GM04503 (cell line): ENCODE measurements around the gene DCAF4.

Source experiments
- DNase-seq: peaks from one replicate; pipeline ENCODE4 v3.0.0-alpha.2; 2012; ENCODE audit warnings: low read depth

DCAF4 gene

GRCh38 chr14:72926292-72927028 is at the start of gene DCAF4:
TSS of gene DCAF4 (plus strand) at chr14:72926464. CDS start at chr14:72937979, 11,515 bp downstream.
- DNase-seq, result peak; percentile 96

GRCh38 chr14:72876710-72877063 is 49.6 kb upstream of the DCAF4 start:
- DNase-seq, result no peak

GRCh38 chr14:72878746-72879145 is 47.5 kb upstream of the DCAF4 start:
- no peak for DNase-seq

GRCh38 chr14:72879431-72879830 is 46.8 kb upstream of the DCAF4 start:
- no peak for DNase-seq

- no peak for DNase-seq
These were observed 46.1 kb upstream of the DCAF4 start for GRCh38 chr14:72880164-72880563.

GRCh38 chr14:72880820-72881219 is 45.4 kb upstream of the DCAF4 start:
- DNase-seq, result no peak

- DNase-seq, result no peak
These were observed 44.7 kb upstream of the DCAF4 start for GRCh38 chr14:72881543-72881942.

- no peak for DNase-seq
These were observed 44.2 kb upstream of the DCAF4 start for GRCh38 chr14:72882047-72882446.

- no peak for DNase-seq
These were observed 43.8 kb upstream of the DCAF4 start for GRCh38 chr14:72882463-72882862.

- DNase-seq, result no peak
These were observed 43.2 kb upstream of the DCAF4 start for GRCh38 chr14:72883109-72883508.

- no peak for DNase-seq
These were observed 42.3 kb upstream of the DCAF4 start for GRCh38 chr14:72883961-72884360.

GRCh38 chr14:72884386-72884785 is 41.9 kb upstream of the DCAF4 start:
- no peak for DNase-seq

- no peak for DNase-seq
These were observed 38.8 kb upstream of the DCAF4 start for GRCh38 chr14:72887514-72887913.

GRCh38 chr14:72888192-72888591 is 38.1 kb upstream of the DCAF4 start:
- DNase-seq, result no peak

- DNase-seq, result no peak
These were observed 37.5 kb upstream of the DCAF4 start for GRCh38 chr14:72888636-72889201.

GRCh38 chr14:72889366-72889765 is 36.9 kb upstream of the DCAF4 start:
- no peak for DNase-seq

GRCh38 chr14:72891666-72892102 is 34.6 kb upstream of the DCAF4 start:
- no peak for DNase-seq

GRCh38 chr14:72892103-72892878 is 34.0 kb upstream of the DCAF4 start:
- no peak for DNase-seq

- DNase-seq, result no peak
These were observed 33.2 kb upstream of the DCAF4 start for GRCh38 chr14:72892879-72893635.

GRCh38 chr14:72893636-72894322 is 32.5 kb upstream of the DCAF4 start, which contains the start of gene DPF3:
TSS of gene DPF3 (minus strand) at chr14:72894101. CDS start at chr14:72894088, 13 bp downstream.
- DNase-seq, result peak; percentile 78

- no peak for DNase-seq
These were observed 32.0 kb upstream of the DCAF4 start for GRCh38 chr14:72894323-72894622.
